SK-N-SH (cell line): ENCODE data around the gene ARHGAP31. TPM values are rescaled to one million over a fixed set of nuclear protein-coding genes. Genes with fewer than 3 reads are reported as not detected.

ENCODE experiments used
- CTCF ChIA-PET: fragments of 300-600, 350-600 bp; formaldehyde crosslinking; extraction: SDS; loops from one replicate; lab custom pipeline; 2021; lab: Yijun Ruan, JAX
- POLR2A ChIA-PET: fragments of 350-600 bp; sonication (Branson Sonifier 250); formaldehyde crosslinking; extraction: SDS; loops from one replicate; lab custom pipeline; 2020; ENCODE audit warnings: antibody characterized with exemption, inconsistent platforms; lab: Yijun Ruan, JAX
- DNase-seq: peaks from one replicate; pipeline ENCODE4 v3.0.0; 2012
- H2AFZ ChIP-seq: fragments of 200-600 bp; sonication (generic); 2 replicates; pipeline ENCODE4 v1.8.1; 2016; ENCODE audit warnings: antibody characterized with exemption, mild to moderate bottlenecking, low read depth
- H3F3A ChIP-seq: fragments of 200-600 bp; sonication (generic); replicated peaks from 2 replicates; pipeline ENCODE3; 2016; ENCODE audit warnings: antibody characterized with exemption, mild to moderate bottlenecking; ENCODE audit not compliant: insufficient read depth
- H3K27ac ChIP-seq, 2 experiments: fragments of 200-500 bp in 1 of 2; fragments of 200-600 bp in 1 of 2; sonication (Bioruptor generic) in 1 of 2; sonication (generic), shearing (Covaris generic) in 1 of 2; 2 replicates each; pipeline versions ENCODE4 v1.5.1 to v1.6.1; 2014 to 2016; ENCODE audit warnings: low read depth in 2 of 2, inconsistent platforms in 1 of 2, low read length in 1 of 2, mild to moderate bottlenecking in 1 of 2, mixed read lengths in 1 of 2
- H3K27me3 ChIP-seq: fragments of 200-600 bp; sonication (generic), shearing (Covaris generic); 2 replicates; pipeline ENCODE4 v1.6.1; 2016; ENCODE audit warnings: mixed run types; ENCODE audit not compliant: insufficient read depth
- H3K36me3 ChIP-seq, 2 experiments: fragments of 200-500 bp in 1 of 2; fragments of 200-600 bp in 1 of 2; sonication (Bioruptor generic) in 1 of 2; sonication (generic) in 1 of 2; replicated peaks in 1 of 2; 2 replicates each; pipeline versions ENCODE3 to v1.5.1; 2014 to 2016; ENCODE audit warnings: low read length in 1 of 2, mild to moderate bottlenecking in 1 of 2; ENCODE audit not compliant: insufficient read depth in 2 of 2, control insufficient read depth in 1 of 2
- H3K4me1 ChIP-seq, 2 experiments: fragments of 200-500 bp in 1 of 2; fragments of 200-600 bp in 1 of 2; sonication (Bioruptor generic) in 1 of 2; sonication (generic), shearing (Covaris generic) in 1 of 2; 2 replicates each; pipeline versions ENCODE4 v1.5.1 to v1.6.1; 2014 to 2016; ENCODE audit warnings: low read depth in 1 of 2, low read length in 1 of 2, mixed run types in 1 of 2; ENCODE audit not compliant: insufficient read depth in 2 of 2, control insufficient read depth in 1 of 2
- H3K4me2 ChIP-seq: fragments of 200-600 bp; sonication (generic), shearing (Covaris generic); 2 replicates; pipeline ENCODE4 v1.6.1; 2017; ENCODE audit warnings: mixed run types
- H3K4me3 ChIP-seq, 2 experiments: fragments of 200-500 bp in 1 of 2; fragments of 200-600 bp in 1 of 2; sonication (Bioruptor generic) in 1 of 2; sonication (generic), shearing (Covaris generic) in 1 of 2; 2 replicates each; pipeline versions ENCODE4 v1.5.1 to v1.8.1; 2014 to 2016; ENCODE audit warnings: low read depth in 2 of 2, inconsistent platforms in 1 of 2, low read length in 1 of 2, mild to moderate bottlenecking in 1 of 2, mixed read lengths in 1 of 2, moderate library complexity in 1 of 2
- H3K79me2 ChIP-seq: fragments of 200-600 bp; sonication (generic); 2 replicates; pipeline ENCODE4 v1.8.1; 2017; ENCODE audit warnings: mild to moderate bottlenecking; ENCODE audit not compliant: insufficient read depth
- H3K9ac ChIP-seq: fragments of 200-600 bp; sonication (generic); 2 replicates; pipeline ENCODE4 v1.6.1; 2017; ENCODE audit warnings: mixed run types
- H3K9me2 ChIP-seq: fragments of 200-600 bp; sonication (generic); 2 replicates; pipeline ENCODE4 v1.6.1; 2017; ENCODE audit warnings: mixed run types
- H3K9me3 ChIP-seq: fragments of 200-600 bp; sonication (generic); 2 replicates; pipeline ENCODE4 v1.6.1; 2017; ENCODE audit warnings: mixed run types, mild to moderate bottlenecking, moderate library complexity
- H4K20me1 ChIP-seq: fragments of 200-600 bp; sonication (generic); 2 replicates; pipeline ENCODE4 v1.6.1; 2017; ENCODE audit warnings: mild to moderate bottlenecking, mixed run types; ENCODE audit not compliant: insufficient read depth
- CTCF ChIP-seq: fragments of 200-600 bp; sonication (generic); IDR thresholded peaks from 2 replicates; pipeline ENCODE4 v1.6.1; 2017; ENCODE audit warnings: antibody characterized with exemption, mild to moderate bottlenecking, moderate library complexity
- EZH2phosphoT487 ChIP-seq: fragments of 200-600 bp; sonication (generic); IDR thresholded peaks from 2 replicates; pipeline ENCODE4 v1.6.1; 2017; ENCODE audit warnings: low read depth, mixed run types, mild to moderate bottlenecking, antibody characterized with exemption, moderate library complexity, borderline replicate concordance
- FOSL2 ChIP-seq: IDR thresholded peaks from 2 replicates; pipeline ENCODE4 v1.4.0; 2012; ENCODE audit warnings: low read depth, mild to moderate bottlenecking, moderate library complexity, borderline replicate concordance
- FOXJ3 ChIP-seq: sonication (generic); formaldehyde crosslinking; IDR thresholded peaks from 2 replicates; pipeline ENCODE4 v1.5.1; 2020; ENCODE audit warnings: mild to moderate bottlenecking, missing genetic modification reagents
- GATA2 ChIP-seq: sonication (generic); formaldehyde crosslinking; IDR thresholded peaks from 2 replicates; pipeline ENCODE4 v1.5.0; 2020; ENCODE audit warnings: mild to moderate bottlenecking, missing genetic modification reagents
- IRF3 ChIP-seq: fragments of 150-350 bp; IDR thresholded peaks from 2 replicates; pipeline ENCODE4 v1.6.1; 2016; ENCODE audit warnings: mild to moderate bottlenecking, low read depth, low read length
- MEF2A ChIP-seq: IDR thresholded peaks from 2 replicates; pipeline ENCODE4 v1.4.0; 2012; ENCODE audit warnings: low read depth, borderline replicate concordance
- NRF1 ChIP-seq: IDR thresholded peaks from 2 replicates; pipeline ENCODE4 v1.6.1; 2012; ENCODE audit warnings: low read depth, mild to moderate bottlenecking, low read length
- PBX3 ChIP-seq: IDR thresholded peaks from 2 replicates; pipeline ENCODE4; 2012
- RAD21 ChIP-seq: IDR thresholded peaks from 2 replicates; pipeline ENCODE4 v1.6.1; 2012; ENCODE audit warnings: mild to moderate bottlenecking, low read length
- REST ChIP-seq: IDR thresholded peaks from 2 replicates; pipeline ENCODE4 v1.6.1; 2012; ENCODE audit warnings: mild to moderate bottlenecking, low read depth, low read length, moderate library complexity
- RXRA ChIP-seq: IDR thresholded peaks from 2 replicates; pipeline ENCODE4 v1.4.0; 2012; ENCODE audit warnings: low read depth, mild to moderate bottlenecking, borderline replicate concordance
- SIN3A ChIP-seq: IDR thresholded peaks from 2 replicates; pipeline ENCODE4 v1.6.1; 2012; ENCODE audit warnings: low read depth, mild to moderate bottlenecking, low read length, moderate library complexity, borderline replicate concordance
- TAF1 ChIP-seq: IDR thresholded peaks from 2 replicates; pipeline ENCODE4 v1.6.1; 2012; ENCODE audit warnings: low read depth, mild to moderate bottlenecking, low read length, moderate library complexity, borderline replicate concordance
- USF1 ChIP-seq: IDR thresholded peaks from 2 replicates; pipeline ENCODE4 v1.4.0; 2012; ENCODE audit warnings: low read depth, borderline replicate concordance
- WGBS: methylation state at CpG from one replicate; pipeline ENCODE4 v1.1.6; 2017; ENCODE audit warnings: low lambda C conversion rate; 5-methylcytosine and 5-hydroxymethylcytosine counted together
- polyA plus RNA-seq, 3 experiments: library from polyadenylated mRNA; depleted of rRNA; stranded (reverse); fragments of >200 nt; gene quantifications; 2 replicates each; pipeline ENCODE4 v1.2.3, GENCODE V29; 2012
- TF ChIP-seq, protein P1 (sequence below): IDR thresholded peaks from 2 replicates; pipeline ENCODE4 v1.4.0; 2012; ENCODE audit warnings: low read depth
- TF ChIP-seq, protein P2 (sequence below): fragments of 150-350 bp; IDR thresholded peaks from 2 replicates; pipeline ENCODE4 v1.6.1; 2017; ENCODE audit warnings: antibody characterized with exemption, low read length, low read depth, borderline replicate concordance
- TF ChIP-seq, protein P3 (sequence below): IDR thresholded peaks from 2 replicates; pipeline ENCODE4 v1.4.0; 2012; ENCODE audit warnings: low read depth, borderline replicate concordance

ARHGAP31 gene
- polyA plus RNA-seq, 1 of the 3 experiments (the other 2 are of a cell fraction), result 4.4 TPM

DNA sequence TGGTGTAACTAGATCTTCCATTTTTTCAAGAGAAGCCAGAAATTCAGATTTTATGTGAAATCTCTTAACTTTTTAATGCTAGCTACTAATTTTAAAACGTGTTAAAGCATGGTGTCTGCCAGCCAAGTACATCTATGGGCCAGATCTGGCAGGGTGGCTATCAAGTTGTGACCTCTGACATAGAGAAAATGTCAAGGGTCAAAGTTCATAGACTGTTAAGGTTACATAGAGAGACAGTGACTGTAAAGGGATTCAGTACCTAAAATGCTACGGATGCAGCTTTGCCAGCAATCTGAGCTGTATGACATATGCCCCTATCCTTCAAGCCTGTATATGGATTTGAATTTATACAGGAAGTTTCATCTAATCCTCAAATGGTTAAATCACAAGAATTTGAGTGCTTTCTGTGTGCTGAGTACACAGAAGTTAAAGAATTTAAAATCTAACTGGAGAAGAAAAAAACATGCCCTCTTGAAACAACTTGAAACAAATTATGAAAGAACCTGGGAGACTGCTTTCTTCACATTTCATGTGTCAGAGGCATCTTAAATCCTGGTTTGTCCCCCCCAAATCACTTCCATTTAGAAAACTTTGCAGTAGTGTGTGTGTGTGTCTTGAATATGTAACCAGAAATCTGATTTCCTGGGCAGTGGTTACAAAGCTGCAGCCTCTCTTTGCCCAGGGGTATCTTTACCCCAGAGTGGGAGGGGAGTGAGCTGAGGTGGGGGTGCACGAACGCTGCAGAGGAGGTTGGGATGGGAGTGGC lies 895 bp upstream of the ARHGAP31 start:
- POLR2A ChIA-PET, result interaction anchor here (0.9 to 4.6 kb wide), 8 partner anchors 22 to 368 kb away, joined by 3 to 44 read pairs (median 4); partner anchors contain the start of gene POPDC2
- CTCF ChIA-PET, result interaction anchor here (0.7 to 3.5 kb wide), 5 partner anchors 17 to 397 kb away, joined by 3 to 20 read pairs (median 5); no protein-coding TSS in a partner anchor
- TF ChIP-seq, protein P1, sequence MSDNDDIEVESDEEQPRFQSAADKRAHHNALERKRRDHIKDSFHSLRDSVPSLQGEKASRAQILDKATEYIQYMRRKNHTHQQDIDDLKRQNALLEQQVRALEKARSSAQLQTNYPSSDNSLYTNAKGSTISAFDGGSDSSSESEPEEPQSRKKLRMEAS, result no peak
- TF ChIP-seq, protein P2, sequence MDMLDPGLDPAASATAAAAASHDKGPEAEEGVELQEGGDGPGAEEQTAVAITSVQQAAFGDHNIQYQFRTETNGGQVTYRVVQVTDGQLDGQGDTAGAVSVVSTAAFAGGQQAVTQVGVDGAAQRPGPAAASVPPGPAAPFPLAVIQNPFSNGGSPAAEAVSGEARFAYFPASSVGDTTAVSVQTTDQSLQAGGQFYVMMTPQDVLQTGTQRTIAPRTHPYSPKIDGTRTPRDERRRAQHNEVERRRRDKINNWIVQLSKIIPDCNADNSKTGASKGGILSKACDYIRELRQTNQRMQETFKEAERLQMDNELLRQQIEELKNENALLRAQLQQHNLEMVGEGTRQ, result no peak
- TF ChIP-seq CTCF (no peak), USF1 (no peak), FOXJ3 (no peak), MEF2A (no peak), GATA2 (CRISPR knock-in tag) (no peak), RXRA (no peak), EZH2phosphoT487 (no peak), NRF1 (no peak), RAD21 (no peak; the same call in 1 of the 2 replicates), TAF1 (no peak), FOSL2 (no peak), REST (no peak), PBX3 (no peak), SIN3A (no peak), IRF3 (no peak)
- TF ChIP-seq, protein P3, sequence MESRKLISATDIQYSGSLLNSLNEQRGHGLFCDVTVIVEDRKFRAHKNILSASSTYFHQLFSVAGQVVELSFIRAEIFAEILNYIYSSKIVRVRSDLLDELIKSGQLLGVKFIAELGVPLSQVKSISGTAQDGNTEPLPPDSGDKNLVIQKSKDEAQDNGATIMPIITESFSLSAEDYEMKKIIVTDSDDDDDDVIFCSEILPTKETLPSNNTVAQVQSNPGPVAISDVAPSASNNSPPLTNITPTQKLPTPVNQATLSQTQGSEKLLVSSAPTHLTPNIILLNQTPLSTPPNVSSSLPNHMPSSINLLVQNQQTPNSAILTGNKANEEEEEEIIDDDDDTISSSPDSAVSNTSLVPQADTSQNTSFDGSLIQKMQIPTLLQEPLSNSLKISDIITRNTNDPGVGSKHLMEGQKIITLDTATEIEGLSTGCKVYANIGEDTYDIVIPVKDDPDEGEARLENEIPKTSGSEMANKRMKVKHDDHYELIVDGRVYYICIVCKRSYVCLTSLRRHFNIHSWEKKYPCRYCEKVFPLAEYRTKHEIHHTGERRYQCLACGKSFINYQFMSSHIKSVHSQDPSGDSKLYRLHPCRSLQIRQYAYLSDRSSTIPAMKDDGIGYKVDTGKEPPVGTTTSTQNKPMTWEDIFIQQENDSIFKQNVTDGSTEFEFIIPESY, result no peak

More for the DNA sequence above, 895 bp upstream of the ARHGAP31 start:
- 36% methylated on average over 4 of the region's 4 CpGs for WGBS
- Histone ChIP-seq H3K4me1 (peaks cover 12 to 42% of the 10 kb centered on the region in 2 experiments; a peak in 3 of 4 replicates), H3F3A (peaks cover 7% of the 10 kb centered on the region), H3K4me3 (peak overlapping the region; percentile 81 to 90), H3K4me2 (peak overlapping the region; percentile 78), H3K9me3 (no peaks in the 10 kb centered on the region), H4K20me1 (no peaks in the 10 kb centered on the region), H3K36me3 (peaks cover 0 to 9% of the 10 kb centered on the region in 2 experiments), H2AFZ (peak overlapping the region; percentile 88), H3K79me2 (peaks cover 38% of the 10 kb centered on the region), H3K9ac (peak overlapping the region; percentile 91), H3K27me3 (no peaks in the 10 kb centered on the region), H3K9me2 (no peaks in the 10 kb centered on the region), H3K27ac (peak overlapping the region; percentile 90 to 91)
- peak; percentile 83 for DNase-seq
